Endothelial cell of umbilical vein (primary cell): ENCODE data around the gene RAB33B. TPM values are rescaled to one million over a fixed set of nuclear protein-coding genes. Genes with fewer than 3 reads are reported as not detected.
"Not testable (repeated sequence)": the region's sequence is repeated elsewhere in the genome, so short reads cannot be mapped to it uniquely, and the experiment has no call there.

Experiments
- BruUV-seq: library from RNA; stranded (reverse); fragments of 400-500 nt; replicated peaks from 2 replicates; lab custom pipeline; 2021; lab: Mats Ljungman, UMichigan
- CTCF ChIA-PET: fragments of 300-600, 350-600 bp; sonication (Branson Sonifier 250); formaldehyde crosslinking; loops from one replicate; lab custom pipeline; 2021; ENCODE audit warnings: antibody characterized with exemption, inconsistent platforms; lab: Charles Lee
- POLR2A ChIA-PET: fragments of 300-600, 350-600 bp; sonication (Branson Sonifier 250); formaldehyde crosslinking; loops from one replicate; lab custom pipeline; 2021; ENCODE audit warnings: antibody characterized with exemption, inconsistent platforms; lab: Charles Lee
- DNase-seq: peaks from one replicate; pipeline ENCODE4 v3.0.0-alpha.2; 2011; ENCODE audit warnings: low read depth, low spot score
- FAIRE-seq: peaks from 2 replicates; lab custom pipeline; 2011; peaks lifted over from hg19 to GRCh38; lab: Jason Lieb, UNC
- H2AFZ ChIP-seq: 2 replicates; pipeline ENCODE4 v1.6.0; 2012; ENCODE audit warnings: low read depth, low read length, control low read depth, inconsistent platforms
- H3K27ac ChIP-seq: 2 replicates; pipeline ENCODE4 v1.5.1; 2011; ENCODE audit warnings: low read depth, mild to moderate bottlenecking, control low read depth, low read length, moderate library complexity; ENCODE audit not compliant: insufficient read depth
- H3K27me3 ChIP-seq, 2 experiments: 2 replicates each; pipeline versions ENCODE4 v1.6.0 to v1.6.1; 2011; ENCODE audit warnings: low read length in 2 of 2, mixed read lengths in 1 of 2; ENCODE audit not compliant: control insufficient read depth in 2 of 2, insufficient read depth in 2 of 2
- H3K36me3 ChIP-seq, 2 experiments: 2 replicates in 1 of 2; 3 replicates in 1 of 2; pipeline ENCODE4 v1.5.1; 2011; ENCODE audit warnings: low read length in 2 of 2, mild to moderate bottlenecking in 1 of 2, moderate library complexity in 1 of 2; ENCODE audit not compliant: control insufficient read depth in 2 of 2, insufficient read depth in 2 of 2; ENCODE audit errors: extremely low read depth in 1 of 2
- H3K4me1 ChIP-seq: 3 replicates; pipeline ENCODE4 v1.5.1; 2011; ENCODE audit warnings: mild to moderate bottlenecking, low read length; ENCODE audit not compliant: control insufficient read depth, insufficient read depth; ENCODE audit errors: extremely low read depth
- H3K4me2 ChIP-seq: 2 replicates; pipeline ENCODE4 v1.6.1; 2011; ENCODE audit warnings: low read length, control low read depth, mixed read lengths; ENCODE audit not compliant: insufficient read depth
- H3K4me3 ChIP-seq, 3 experiments: fragments of 200-600 bp in 1 of 3; sonication (generic), shearing (Covaris generic) in 1 of 3; replicated peaks in 1 of 3; 2 replicates each; pipeline ENCODE4 v1.5.1; 2011 to 2016; ENCODE audit warnings: control low read depth in 3 of 3, low read length in 3 of 3, mild to moderate bottlenecking in 2 of 3, inconsistent platforms in 1 of 3, low read depth in 1 of 3, moderate library complexity in 1 of 3; ENCODE audit not compliant: insufficient read depth in 1 of 3
- H3K79me2 ChIP-seq: 2 replicates; pipeline ENCODE4 v1.6.0; 2012; ENCODE audit warnings: low read length, inconsistent platforms; ENCODE audit not compliant: control insufficient read depth, insufficient read depth
- H3K9ac ChIP-seq: replicated peaks from 2 replicates; pipeline ENCODE3; 2011; ENCODE audit warnings: low read length, control low read depth; ENCODE audit not compliant: insufficient read depth; ENCODE audit errors: extremely low read depth
- H3K9me1 ChIP-seq: replicated peaks from 3 replicates; pipeline ENCODE4 v1.6.0; 2011; ENCODE audit warnings: mild to moderate bottlenecking, low read length; ENCODE audit not compliant: control insufficient read depth, insufficient read depth; ENCODE audit errors: extremely low read depth
- H3K9me3 ChIP-seq: replicated peaks from 2 replicates; pipeline ENCODE4 v1.5.1; 2012; ENCODE audit warnings: low read length, inconsistent platforms; ENCODE audit not compliant: control insufficient read depth, insufficient read depth
- H4K20me1 ChIP-seq: replicated peaks from 2 replicates; pipeline ENCODE3; 2011; ENCODE audit warnings: mild to moderate bottlenecking, low read length; ENCODE audit not compliant: control insufficient read depth, insufficient read depth; ENCODE audit errors: extremely low read depth
- EZH2 ChIP-seq: IDR thresholded peaks from 2 replicates; pipeline ENCODE4 v1.6.1; 2012; ENCODE audit warnings: borderline replicate concordance, low read depth, mild to moderate bottlenecking, moderate library complexity, low read length, inconsistent platforms; ENCODE audit not compliant: severe bottlenecking
- FOS ChIP-seq: IDR thresholded peaks from 2 replicates; pipeline ENCODE4 v1.6.1; 2011; ENCODE audit warnings: mild to moderate bottlenecking, low read length, moderate library complexity, borderline replicate concordance; ENCODE audit not compliant: insufficient read depth
- GATA2 ChIP-seq: IDR thresholded peaks from 2 replicates; pipeline ENCODE4 v1.7.0; 2011; ENCODE audit warnings: low read depth, mild to moderate bottlenecking, moderate library complexity, mixed read lengths, low read length; ENCODE audit not compliant: insufficient read length, insufficient read depth
- JUN ChIP-seq: IDR thresholded peaks from 2 replicates; pipeline ENCODE4 v1.6.1; 2011; ENCODE audit warnings: borderline replicate concordance, low read depth; ENCODE audit not compliant: insufficient read length, insufficient read depth
- MAX ChIP-seq: IDR thresholded peaks from 2 replicates; pipeline ENCODE4 v1.6.1; 2011; ENCODE audit not compliant: insufficient read depth, insufficient read length
- MYC ChIP-seq: IDR thresholded peaks from one replicate; pipeline ENCODE4 v1.6.1; 2011; ENCODE audit warnings: mild to moderate bottlenecking, low read depth, low read length
- POLR2A ChIP-seq: IDR thresholded peaks from 2 replicates; pipeline ENCODE4 v1.6.1; 2012; ENCODE audit warnings: low read depth, mild to moderate bottlenecking, control low read depth, low read length
- POLR2AphosphoS5 ChIP-seq: IDR thresholded peaks from 2 replicates; pipeline ENCODE4 v1.6.1; 2012; ENCODE audit warnings: low read depth, mild to moderate bottlenecking, control low read depth, low read length, moderate library complexity; ENCODE audit not compliant: insufficient read depth
- dilution Hi-C: fragments of 300-500 bp; cut with MboI; formaldehyde crosslinking; loops from one replicate; pipeline ENCODE4 v1.15.0; 2019; ENCODE audit warnings: low sequenced_read_pairs; ENCODE audit not compliant: extremely low pct_ligation_motif_present
- intact Hi-C: fragments of 100-400 bp; cut with micrococcal nuclease; formaldehyde crosslinking; loops from one replicate; pipeline ENCODE4 v1.10.0; 2022
- polyA plus RNA-seq, 4 experiments: library from polyadenylated mRNA; depleted of rRNA in 3 of 4; stranded (reverse) in 3 of 4; unstranded in 1 of 4; fragments of >200 nt; gene quantifications; 2 replicates each; pipeline versions ENCODE4 v1.2.1 to v1.2.3, GENCODE V29; 2011 to 2012; ENCODE audit warnings: missing spikeins in 1 of 4
- total RNA-seq: library from RNA; stranded (reverse); gene quantifications from 2 replicates; pipeline ENCODE4 v1.2.3, GENCODE V29; 2021
- TF ChIP-seq, protein P1 (sequence below), 2 donors: IDR thresholded peaks; 1 replicate in 1 of 2; 2 replicates in 1 of 2; pipeline ENCODE4 v1.5.1; 2011; ENCODE audit warnings: low read length in 2 of 2, mild to moderate bottlenecking in 2 of 2, moderate library complexity in 2 of 2, control low read depth in 1 of 2, inconsistent platforms in 1 of 2, low read depth in 1 of 2; ENCODE audit not compliant: insufficient read depth in 1 of 2; ENCODE audit errors: extremely low read depth in 1 of 2

The RAB33B gene
- total and polyA plus RNA-seq, 2 donors (not counting 3 experiments of a cell fraction or from before 2014, with no cell fraction given) = 7.8 to 14.7 TPM

DNA sequence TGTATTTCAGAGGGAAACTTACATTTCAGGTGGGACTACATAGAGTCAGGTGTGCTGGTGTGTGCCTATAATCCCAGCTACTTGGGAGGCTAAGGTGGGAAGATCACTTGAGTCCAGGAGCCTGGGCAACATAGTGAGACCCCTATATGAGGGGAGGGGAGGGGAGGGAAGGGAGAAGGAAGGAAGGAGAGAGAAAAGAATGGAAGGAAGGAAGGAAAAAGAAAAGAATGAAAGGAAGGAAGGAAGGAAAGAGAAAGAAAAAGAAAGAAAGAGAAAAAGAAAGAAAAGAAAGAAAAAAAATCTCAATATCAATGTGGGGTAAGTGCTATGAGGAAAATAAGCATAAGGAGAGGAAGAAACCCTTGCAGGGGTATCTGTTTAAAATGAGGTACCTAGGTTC, 43.6 kb upstream of the RAB33B start:
- CTCF ChIA-PET = interaction anchor here (1.3 kb wide), 1 partner anchor 43 kb away, joined by 8 read pairs; no protein-coding TSS in a partner anchor
- intact Hi-C loops (no loop called here), dilution Hi-C loops (no loop called here)
- Histone ChIP-seq H3K4me2 (no peak overlapping the region), H3K9ac (no peak overlapping the region), H3K27ac (no peak overlapping the region), H4K20me1 (no peaks in the 10 kb centered on the region), H2AFZ (no peak overlapping the region), H3K27me3 (no peaks in the 10 kb centered on the region), H3K36me3 (no peaks in the 10 kb centered on the region), H3K4me1 (no peaks in the 10 kb centered on the region), H3K9me3 (no peaks in the 10 kb centered on the region), H3K79me2 (no peaks in the 10 kb centered on the region), H3K4me3 (no peak overlapping the region), H3K9me1 (no peaks in the 10 kb centered on the region)
- no peak for DNase-seq
- FAIRE-seq = no peak
- no peak for TF ChIP-seq FOS
- no peak for TF ChIP-seq GATA2
- no peak for TF ChIP-seq MYC
- TF ChIP-seq EZH2 = no peak
- TF ChIP-seq POLR2A = no peak
- TF ChIP-seq POLR2AphosphoS5 = no peak
- TF ChIP-seq, protein P1, sequence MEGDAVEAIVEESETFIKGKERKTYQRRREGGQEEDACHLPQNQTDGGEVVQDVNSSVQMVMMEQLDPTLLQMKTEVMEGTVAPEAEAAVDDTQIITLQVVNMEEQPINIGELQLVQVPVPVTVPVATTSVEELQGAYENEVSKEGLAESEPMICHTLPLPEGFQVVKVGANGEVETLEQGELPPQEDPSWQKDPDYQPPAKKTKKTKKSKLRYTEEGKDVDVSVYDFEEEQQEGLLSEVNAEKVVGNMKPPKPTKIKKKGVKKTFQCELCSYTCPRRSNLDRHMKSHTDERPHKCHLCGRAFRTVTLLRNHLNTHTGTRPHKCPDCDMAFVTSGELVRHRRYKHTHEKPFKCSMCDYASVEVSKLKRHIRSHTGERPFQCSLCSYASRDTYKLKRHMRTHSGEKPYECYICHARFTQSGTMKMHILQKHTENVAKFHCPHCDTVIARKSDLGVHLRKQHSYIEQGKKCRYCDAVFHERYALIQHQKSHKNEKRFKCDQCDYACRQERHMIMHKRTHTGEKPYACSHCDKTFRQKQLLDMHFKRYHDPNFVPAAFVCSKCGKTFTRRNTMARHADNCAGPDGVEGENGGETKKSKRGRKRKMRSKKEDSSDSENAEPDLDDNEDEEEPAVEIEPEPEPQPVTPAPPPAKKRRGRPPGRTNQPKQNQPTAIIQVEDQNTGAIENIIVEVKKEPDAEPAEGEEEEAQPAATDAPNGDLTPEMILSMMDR (IDR thresholded peaks at IDR 0.05; ENCODE audit: extremely low read depth in 1 of 2, insufficient read depth in 1 of 2, low read depth in 1 of 2, low read length in 2 of 2) = no peak
- no peak for TF ChIP-seq MAX
- TF ChIP-seq JUN = no peak
- BruUV-seq = no TSS peak
- POLR2A ChIA-PET = no interaction called here

- H3K9ac ChIP-seq, H2AFZ ChIP-seq, POLR2A ChIA-PET, H3K79me2 ChIP-seq, H3K4me3 ChIP-seq, H3K9me1 ChIP-seq, DNase-seq, H3K9me3 ChIP-seq, FAIRE-seq, H4K20me1 ChIP-seq, H3K27ac ChIP-seq, H3K4me2 ChIP-seq, H3K36me3 ChIP-seq, BruUV-seq, dilution Hi-C loops, H3K27me3 ChIP-seq: not testable (repeated sequence)
- intact Hi-C loops = loop anchor here (1.0 to 5.0 kb wide), 4 partner anchors 135 to 382 kb away; no protein-coding TSS in a partner anchor
- CTCF ChIA-PET = interaction anchor here (1.0 to 2.7 kb wide), 3 partner anchors 9 to 76 kb away, joined by 3 to 6 read pairs (median 4); partner anchors contain the start of gene RAB33B
- peaks cover 26% of the 10 kb centered on the region for H3K4me1 ChIP-seq
Measured at GRCh38 chr4:139414671-139415210, 39.2 kb upstream of the RAB33B start.
